Middle frontal gyrus (tissue), 1 donor: ENCODE measurements around the gene CCNL2.
"Not testable (repeated sequence)": the region's sequence is repeated elsewhere in the genome, so short reads cannot be mapped to it uniquely, and the experiment has no call there.

ENCODE experiments used
- DNase-seq: peaks from one replicate; pipeline ENCODE4 v3.0.0-alpha.2; 2015; ENCODE audit warnings: low spot score; ENCODE audit errors: extremely low spot score

The CCNL2 gene

GRCh38 chr1:1399187-1399871, at the start of gene CCNL2:
Gene CCNL2 (minus strand): TSS chr1:1399335. CDS start chr1:1399306, 29 bp downstream.
- peak; percentile 95 for DNase-seq

GRCh38 chr1:1446631-1447030, 47.5 kb upstream of the CCNL2 start:
- not testable (repeated sequence) for DNase-seq

- DNase-seq = no peak
Observed at GRCh38 chr1:1442069-1442770, 43.1 kb upstream of the CCNL2 start.

- no peak for DNase-seq
Observed at GRCh38 chr1:1441002-1441888, 42.1 kb upstream of the CCNL2 start.

DNA sequence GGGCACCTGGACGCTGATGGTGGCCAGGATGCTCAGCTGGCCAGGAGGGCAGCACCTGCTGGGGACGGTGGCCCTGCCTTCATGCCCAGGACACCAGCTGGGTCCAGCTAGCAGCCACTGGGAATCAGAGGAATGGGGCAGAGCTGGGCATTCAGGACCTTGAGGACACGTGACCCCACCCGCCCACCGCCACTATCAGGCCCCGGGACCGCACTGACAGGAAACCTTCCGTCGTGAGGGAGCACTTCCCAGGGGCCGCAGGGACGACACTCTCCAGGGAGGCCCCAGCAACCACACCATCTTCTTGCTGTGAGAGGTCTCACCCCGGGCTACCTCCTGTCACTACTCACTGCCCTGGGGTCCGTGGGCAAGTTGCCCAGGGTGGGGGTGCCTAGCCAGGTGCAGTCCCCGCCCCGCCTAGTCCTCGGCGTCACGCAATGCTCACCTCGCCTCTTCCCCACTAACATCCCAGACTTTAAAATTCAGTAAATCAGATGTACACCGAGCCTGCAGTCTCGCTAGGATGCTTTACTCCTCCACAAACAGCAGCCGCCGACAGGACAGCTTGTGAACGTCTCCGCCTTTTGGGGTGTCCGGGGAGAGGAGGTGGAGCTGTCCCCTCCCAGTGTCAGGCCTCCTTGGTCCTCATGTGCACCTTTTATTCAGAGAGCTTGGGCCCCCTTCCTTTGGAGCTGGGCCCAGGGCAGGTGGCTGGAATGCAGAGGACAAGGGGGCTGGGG, 41.3 kb upstream of the CCNL2 start:
- no peak for DNase-seq

GRCh38 chr1:1439546-1440261, 40.6 kb upstream of the CCNL2 start:
- DNase-seq = no peak

DNA sequence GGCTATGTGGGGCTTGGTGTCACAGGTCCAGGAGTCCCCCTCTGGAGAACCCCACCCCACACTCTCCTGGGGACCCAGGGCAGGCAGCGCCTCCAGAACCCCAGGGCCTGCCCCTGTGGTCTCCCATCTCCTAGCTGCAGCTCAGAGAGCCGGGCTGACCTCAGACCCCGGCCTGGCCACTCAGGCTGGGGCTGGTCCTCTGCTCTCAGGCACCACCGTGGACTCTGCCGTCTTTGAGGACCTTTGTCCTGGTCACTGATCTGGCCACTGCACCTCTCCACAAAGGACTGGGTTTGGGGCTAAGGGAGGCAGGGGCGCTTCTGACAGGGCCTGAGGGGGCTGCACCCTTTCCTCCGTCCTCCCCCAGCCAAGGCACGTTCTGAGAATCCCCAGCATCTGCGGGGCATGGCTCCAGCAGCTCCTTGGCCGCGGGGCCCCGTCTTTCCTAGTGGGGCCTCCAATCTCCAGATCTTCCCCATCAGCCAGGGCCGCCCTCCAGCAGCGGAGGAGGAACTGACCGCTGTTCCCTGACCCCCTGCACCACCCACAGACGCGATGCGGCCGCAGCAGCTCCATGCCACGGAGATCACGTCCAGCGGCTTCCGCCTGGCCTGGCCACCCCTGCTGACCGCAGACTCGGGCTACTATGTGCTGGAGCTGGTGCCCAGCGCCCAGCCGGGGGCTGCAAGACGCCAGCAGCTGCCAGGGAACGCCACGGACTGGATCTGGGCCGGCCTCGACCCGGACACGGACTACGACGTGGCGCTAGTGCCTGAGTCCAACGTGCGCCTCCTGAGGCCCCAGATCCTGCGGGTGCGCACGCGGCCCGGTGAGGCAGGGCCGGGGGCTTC, 39.6 kb upstream of the CCNL2 start:
- DNase-seq = no peak

DNA sequence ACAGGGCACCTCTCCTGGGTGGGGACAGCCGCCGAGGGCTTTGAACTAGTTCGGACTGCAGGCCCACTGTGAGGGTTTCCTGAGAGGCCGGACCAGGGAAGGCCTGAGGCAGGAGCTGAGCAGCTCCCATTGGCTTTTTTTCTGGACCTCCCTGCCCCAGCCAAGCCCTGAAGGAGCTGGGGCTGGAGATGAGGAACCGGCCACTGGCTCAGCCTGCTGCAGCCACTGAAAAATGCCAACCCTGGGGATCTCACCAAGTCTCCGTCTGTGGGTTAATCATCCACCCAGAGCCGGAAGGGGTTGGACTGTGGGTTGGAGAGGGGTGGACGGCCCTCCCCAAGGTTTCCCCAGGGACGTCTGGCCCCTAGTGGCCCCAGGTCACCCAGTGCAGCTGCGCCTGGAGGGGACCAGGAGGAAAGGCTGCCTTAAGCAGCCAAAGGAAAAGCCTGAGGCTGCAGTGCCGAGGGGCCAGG, 38.8 kb upstream of the CCNL2 start:
- DNase-seq = no peak

- DNase-seq = no peak
Observed at GRCh38 chr1:1437033-1437903, 38.1 kb upstream of the CCNL2 start.

DNA sequence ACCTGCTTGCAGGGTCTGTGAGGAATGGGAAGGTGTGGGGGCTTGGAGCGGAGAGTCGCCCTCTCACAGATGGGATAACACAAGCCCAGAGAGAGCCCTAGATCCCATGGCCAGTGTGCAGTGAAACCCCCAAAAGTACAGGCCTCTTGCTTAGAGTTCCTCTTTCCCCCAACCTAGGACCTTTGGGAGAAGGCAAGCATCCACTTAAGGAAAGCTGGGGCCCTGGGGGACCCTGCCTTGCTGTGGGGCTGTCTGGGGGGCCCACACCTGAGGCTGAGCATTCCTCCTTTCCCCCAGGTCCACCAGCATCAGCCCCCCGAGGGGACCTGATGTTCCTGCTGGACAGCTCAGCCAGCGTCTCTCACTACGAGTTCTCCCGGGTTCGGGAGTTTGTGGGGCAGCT, 37.5 kb upstream of the CCNL2 start:
- DNase-seq = no peak

- DNase-seq = no peak
Observed at GRCh38 chr1:1435911-1436629, 36.9 kb upstream of the CCNL2 start.

GRCh38 chr1:1435106-1435903, 36.2 kb upstream of the CCNL2 start, which contains the start of gene VWA1:
Gene VWA1 (plus strand): TSS chr1:1435690. CDS start chr1:1435749, 59 bp downstream.
- DNase-seq = no peak

DNA sequence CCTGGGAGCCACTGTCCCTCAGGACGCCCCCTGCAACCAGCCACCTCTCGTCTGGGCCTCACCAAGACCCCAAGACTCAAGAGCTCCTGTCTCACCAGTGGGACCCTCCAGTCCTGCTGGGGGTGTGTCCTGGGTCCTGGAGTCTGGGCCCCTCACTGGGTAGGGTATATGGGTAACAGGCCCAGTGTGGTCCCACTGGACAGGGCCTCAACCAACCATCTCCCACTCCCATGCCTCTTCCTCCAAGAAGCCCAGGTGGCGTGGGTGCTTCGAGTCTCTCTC, 35.6 kb upstream of the CCNL2 start:
- DNase-seq = no peak

DNA sequence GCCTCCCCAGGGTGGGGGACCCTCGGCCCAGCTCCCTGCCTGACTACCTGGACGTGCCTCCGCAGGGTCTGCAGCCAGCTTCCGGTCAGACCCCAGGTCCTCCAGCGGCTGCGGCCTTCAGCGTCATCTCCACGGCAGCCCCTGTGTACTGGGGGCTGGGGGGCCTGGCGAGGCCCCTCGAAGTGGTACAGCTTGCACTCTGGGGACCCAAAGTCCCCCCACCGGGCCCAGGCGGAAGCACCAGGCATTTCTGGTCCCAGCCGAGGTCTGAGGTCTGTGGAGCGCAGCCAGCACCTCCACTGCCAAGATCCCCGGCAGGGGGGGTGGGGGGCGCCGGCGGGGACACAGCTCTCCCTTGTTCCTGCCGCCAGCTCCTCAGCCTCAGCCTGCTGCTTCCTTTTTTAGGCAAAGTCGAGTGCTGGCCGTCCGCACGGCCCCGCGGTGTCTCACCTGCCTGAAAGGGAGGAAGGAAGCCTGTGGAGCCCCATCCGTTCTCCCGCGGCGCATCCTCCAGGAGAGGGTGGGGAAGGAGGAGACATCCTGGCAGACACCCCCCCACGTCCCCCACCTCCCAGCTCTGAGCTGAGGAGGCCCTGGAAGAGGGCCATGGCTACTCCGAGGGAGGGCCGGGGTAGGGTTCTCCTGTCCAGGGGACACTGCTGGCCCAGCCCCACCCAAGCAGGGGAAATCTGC, 35.1 kb upstream of the CCNL2 start:
- no peak for DNase-seq

GRCh38 chr1:1433804-1434130, 34.6 kb upstream of the CCNL2 start:
- no peak for DNase-seq

DNA sequence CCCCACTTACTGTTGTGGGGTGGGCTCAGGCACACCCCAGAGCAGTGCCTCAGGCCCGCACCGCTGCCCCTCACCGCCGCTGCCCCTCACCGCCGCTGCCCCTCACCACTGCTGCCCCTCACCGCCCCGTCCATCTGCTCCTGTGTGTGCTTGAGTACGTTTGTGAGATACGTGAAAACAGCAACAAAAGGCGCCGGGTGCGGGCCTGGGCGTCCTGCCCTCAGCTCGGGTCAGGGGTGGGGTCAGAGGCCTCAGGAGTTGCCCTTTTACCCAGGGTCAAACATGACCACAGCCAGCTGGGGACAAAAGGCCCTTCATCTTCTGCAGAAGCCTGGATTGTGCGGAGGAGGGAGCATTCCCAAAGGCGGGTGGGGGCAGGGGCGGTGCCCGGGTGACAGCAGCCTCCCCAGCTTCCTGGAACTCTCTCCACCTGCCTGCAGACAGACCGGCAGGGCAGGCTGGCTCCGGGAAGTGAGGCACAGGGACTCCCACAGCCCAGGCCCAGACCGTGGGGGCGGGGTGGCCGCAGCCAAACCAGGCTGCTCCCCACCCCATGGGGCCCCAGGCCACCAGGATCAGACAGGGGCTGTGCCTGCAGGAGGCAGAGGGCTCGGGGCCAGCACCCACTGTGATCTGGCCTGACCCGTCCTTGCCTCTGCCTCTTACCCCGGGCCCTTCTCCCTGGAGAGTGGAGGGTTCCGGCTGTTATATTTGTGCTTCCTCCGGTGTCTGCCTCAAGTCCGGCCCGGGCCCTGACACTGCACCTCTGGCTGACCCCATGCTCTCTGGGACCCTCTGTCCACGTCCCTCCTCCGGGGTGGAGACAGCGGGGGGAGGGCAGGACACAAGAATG, 34.0 kb upstream of the CCNL2 start:
- no peak for DNase-seq
